Neural cell (in vitro differentiated cells): Measurements from ENCODE around the gene KIF16B.

Experiments
- TAF1 ChIP-seq: IDR thresholded peaks from 2 replicates; pipeline ENCODE4 v1.6.1; 2012; ENCODE audit warnings: low read depth
- TF ChIP-seq, protein P1 (sequence below): fragments of 450-650 bp; IDR thresholded peaks from 2 replicates; pipeline ENCODE4 v1.5.1; 2014; ENCODE audit warnings: antibody characterized with exemption, mild to moderate bottlenecking, moderate library complexity; ENCODE audit not compliant: poor library complexity, severe bottlenecking
- TF ChIP-seq, protein P2 (sequence below): IDR thresholded peaks from 2 replicates; pipeline ENCODE4 v1.6.1; 2012; ENCODE audit warnings: borderline replicate concordance

DNA sequence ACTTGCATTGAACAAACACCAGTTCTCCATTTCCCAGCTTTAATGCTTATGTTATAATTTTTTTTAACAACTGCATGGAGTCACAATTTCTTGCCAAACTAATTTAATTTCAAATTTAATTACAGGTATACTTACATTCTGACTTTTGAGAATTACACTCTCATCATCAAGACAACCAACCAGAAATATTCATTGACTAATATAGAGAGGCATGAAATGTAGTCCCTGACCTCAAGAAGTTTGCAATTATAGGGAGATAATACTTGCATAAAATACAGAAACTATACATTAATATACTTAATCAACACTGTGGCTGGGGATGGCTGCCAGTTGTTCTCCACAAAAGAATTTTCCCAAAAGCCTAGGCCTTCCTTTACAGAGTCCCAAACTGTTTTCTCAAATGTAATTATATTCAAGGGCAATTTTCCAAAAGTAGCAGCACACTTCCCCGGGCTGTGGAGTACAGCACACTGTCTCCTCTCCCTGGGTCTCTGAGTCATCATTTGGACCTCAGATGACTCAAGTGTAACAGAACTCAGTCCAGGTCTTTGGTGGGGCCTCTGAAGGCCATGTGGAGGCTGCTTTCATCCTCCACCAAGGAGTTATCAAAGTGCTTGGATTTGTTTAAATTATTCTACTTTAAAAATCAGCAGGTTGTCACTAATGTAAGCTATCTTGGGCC is 114.1 kb downstream of the KIF16B start:
- TF ChIP-seq, protein P1, sequence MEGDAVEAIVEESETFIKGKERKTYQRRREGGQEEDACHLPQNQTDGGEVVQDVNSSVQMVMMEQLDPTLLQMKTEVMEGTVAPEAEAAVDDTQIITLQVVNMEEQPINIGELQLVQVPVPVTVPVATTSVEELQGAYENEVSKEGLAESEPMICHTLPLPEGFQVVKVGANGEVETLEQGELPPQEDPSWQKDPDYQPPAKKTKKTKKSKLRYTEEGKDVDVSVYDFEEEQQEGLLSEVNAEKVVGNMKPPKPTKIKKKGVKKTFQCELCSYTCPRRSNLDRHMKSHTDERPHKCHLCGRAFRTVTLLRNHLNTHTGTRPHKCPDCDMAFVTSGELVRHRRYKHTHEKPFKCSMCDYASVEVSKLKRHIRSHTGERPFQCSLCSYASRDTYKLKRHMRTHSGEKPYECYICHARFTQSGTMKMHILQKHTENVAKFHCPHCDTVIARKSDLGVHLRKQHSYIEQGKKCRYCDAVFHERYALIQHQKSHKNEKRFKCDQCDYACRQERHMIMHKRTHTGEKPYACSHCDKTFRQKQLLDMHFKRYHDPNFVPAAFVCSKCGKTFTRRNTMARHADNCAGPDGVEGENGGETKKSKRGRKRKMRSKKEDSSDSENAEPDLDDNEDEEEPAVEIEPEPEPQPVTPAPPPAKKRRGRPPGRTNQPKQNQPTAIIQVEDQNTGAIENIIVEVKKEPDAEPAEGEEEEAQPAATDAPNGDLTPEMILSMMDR = no peak
- TF ChIP-seq, protein P2, sequence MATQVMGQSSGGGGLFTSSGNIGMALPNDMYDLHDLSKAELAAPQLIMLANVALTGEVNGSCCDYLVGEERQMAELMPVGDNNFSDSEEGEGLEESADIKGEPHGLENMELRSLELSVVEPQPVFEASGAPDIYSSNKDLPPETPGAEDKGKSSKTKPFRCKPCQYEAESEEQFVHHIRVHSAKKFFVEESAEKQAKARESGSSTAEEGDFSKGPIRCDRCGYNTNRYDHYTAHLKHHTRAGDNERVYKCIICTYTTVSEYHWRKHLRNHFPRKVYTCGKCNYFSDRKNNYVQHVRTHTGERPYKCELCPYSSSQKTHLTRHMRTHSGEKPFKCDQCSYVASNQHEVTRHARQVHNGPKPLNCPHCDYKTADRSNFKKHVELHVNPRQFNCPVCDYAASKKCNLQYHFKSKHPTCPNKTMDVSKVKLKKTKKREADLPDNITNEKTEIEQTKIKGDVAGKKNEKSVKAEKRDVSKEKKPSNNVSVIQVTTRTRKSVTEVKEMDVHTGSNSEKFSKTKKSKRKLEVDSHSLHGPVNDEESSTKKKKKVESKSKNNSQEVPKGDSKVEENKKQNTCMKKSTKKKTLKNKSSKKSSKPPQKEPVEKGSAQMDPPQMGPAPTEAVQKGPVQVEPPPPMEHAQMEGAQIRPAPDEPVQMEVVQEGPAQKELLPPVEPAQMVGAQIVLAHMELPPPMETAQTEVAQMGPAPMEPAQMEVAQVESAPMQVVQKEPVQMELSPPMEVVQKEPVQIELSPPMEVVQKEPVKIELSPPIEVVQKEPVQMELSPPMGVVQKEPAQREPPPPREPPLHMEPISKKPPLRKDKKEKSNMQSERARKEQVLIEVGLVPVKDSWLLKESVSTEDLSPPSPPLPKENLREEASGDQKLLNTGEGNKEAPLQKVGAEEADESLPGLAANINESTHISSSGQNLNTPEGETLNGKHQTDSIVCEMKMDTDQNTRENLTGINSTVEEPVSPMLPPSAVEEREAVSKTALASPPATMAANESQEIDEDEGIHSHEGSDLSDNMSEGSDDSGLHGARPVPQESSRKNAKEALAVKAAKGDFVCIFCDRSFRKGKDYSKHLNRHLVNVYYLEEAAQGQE = no peak
- TF ChIP-seq TAF1 = no peak
